CD4-positive, alpha-beta T cell treated with Interferon alpha-2 for 1 hour (primary cell): Measurements from ENCODE around the gene RASAL1.

Experiments
- DNase-seq, 2 donors: peaks; one replicate each; pipeline ENCODE4 v3.0.0-alpha.2; 2020 to 2022

RASAL1 gene, protein sequence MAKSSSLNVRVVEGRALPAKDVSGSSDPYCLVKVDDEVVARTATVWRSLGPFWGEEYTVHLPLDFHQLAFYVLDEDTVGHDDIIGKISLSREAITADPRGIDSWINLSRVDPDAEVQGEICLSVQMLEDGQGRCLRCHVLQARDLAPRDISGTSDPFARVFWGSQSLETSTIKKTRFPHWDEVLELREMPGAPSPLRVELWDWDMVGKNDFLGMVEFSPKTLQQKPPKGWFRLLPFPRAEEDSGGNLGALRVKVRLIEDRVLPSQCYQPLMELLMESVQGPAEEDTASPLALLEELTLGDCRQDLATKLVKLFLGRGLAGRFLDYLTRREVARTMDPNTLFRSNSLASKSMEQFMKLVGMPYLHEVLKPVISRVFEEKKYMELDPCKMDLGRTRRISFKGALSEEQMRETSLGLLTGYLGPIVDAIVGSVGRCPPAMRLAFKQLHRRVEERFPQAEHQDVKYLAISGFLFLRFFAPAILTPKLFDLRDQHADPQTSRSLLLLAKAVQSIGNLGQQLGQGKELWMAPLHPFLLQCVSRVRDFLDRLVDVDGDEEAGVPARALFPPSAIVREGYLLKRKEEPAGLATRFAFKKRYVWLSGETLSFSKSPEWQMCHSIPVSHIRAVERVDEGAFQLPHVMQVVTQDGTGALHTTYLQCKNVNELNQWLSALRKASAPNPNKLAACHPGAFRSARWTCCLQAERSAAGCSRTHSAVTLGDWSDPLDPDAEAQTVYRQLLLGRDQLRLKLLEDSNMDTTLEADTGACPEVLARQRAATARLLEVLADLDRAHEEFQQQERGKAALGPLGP

DNA sequence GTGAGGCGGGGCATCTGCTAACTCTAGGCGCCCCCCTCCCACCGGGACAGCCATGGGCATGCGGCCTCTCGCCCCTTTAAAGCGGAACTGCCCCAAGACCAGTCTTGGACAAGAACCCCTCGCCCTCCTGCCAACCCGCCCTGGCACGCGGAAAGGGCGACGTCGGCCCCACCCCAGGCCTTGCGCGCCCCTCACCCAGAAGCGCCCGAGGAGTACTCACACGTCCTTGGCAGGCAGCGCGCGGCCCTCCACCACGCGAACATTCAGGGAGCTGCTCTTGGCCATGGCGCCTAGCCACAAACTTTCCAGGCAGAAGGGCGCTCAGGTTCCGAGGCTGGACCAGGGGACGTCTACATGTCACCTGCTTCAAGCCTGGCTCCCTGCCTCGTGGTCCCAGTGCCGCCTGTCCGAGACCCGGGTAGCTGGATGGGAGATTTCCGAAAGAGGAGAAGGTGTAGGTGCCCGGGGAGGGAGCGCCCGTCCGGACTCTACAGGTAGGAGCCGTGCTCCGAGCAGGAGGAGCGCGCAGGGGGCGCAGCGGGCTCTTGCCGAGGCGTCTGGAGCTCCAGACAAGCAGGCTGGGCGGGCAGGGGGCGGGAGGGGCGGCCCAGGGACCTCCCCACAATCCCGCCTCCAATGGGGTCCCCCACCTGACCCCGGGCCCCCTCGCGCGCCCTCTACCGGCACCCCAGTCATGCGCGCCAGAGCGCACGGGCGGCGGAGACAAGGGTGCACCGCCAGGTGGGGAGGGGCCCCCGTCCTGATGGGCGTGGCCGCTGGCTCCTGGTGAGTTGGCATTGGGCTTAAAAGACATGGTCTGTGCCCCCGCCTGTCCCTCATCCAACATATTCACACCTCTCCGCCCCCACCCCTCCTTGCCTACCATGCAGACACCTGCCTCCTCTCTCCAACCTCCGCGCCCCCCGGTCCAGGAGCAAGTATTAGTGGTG lies at the start of gene RASAL1:
RASAL1 (minus strand) TSS at position 584 of the 950 bp plus-strand sequence; CDS start at position 285, 299 bp downstream.
- peak; percentile 74 to 81 for DNase-seq

- DNase-seq: peak; percentile 87 to 91
Measured at GRCh38 chr12:113184900-113185179, 49.3 kb upstream of the RASAL1 start.

DNA sequence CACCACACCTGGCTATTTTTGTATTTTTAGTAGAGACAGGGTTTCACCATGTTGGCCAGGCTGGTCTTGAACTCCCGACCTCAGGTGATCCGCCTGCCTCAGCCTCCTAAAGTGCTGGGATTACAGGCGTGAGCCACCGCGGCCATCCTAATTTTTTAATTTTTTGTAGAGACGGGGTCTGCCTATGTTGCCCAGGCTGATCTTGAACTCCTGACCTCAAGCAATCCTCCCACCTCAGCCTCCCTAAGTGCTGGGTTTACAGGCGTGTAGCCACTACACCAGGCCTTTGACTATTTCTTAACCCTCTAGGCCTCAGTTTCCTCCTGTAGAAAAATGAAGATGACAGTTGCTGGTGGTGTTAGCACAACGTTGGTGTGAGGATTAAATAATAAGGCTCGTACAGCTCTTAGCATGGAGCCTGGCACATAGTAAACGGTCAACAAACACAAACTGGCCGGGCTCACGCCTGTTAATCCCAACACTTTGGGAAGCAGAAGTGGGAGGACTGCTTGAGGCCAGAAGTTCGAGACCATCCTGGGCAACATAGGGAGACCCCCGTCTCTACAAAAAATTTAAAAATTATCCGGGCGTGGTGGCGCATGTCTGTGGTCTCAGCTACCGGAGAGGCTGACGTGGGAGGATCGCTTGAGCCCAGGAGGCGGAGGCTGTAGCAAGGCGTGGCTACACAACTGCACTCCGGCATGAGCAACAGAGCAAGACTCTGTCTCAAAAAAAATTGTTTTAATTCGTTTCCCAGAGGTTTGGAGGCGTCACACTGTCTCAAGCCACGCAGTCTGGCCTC lies 48.7 kb upstream of the RASAL1 start:
- no peak for DNase-seq

- DNase-seq: no peak
Measured at GRCh38 chr12:113183030-113183589, 47.5 kb upstream of the RASAL1 start.

GRCh38 chr12:113181975-113182374 lies 46.4 kb upstream of the RASAL1 start:
- DNase-seq: no peak

DNA sequence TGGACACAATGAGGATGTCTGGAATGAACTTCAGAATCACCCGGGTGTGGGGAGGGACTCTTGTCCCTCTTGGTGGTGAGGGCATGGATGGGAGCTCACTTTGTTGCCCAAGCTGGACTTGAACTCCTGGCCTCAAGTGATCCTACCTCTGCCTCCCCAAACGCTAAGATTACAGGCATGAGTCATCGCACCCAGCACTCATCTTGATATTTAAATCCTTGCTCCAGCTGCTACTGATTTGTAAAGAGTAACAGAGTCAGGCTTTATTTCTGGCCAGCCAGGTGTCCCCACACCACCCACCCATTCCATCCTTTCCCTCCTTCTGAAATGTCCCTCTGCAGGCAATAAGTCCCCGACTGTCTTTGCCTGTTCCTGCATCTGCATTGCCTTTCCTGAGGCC lies 44.8 kb upstream of the RASAL1 start:
- no peak for DNase-seq

- no peak for DNase-seq
Measured at GRCh38 chr12:113179023-113179422, 43.5 kb upstream of the RASAL1 start.

DNA sequence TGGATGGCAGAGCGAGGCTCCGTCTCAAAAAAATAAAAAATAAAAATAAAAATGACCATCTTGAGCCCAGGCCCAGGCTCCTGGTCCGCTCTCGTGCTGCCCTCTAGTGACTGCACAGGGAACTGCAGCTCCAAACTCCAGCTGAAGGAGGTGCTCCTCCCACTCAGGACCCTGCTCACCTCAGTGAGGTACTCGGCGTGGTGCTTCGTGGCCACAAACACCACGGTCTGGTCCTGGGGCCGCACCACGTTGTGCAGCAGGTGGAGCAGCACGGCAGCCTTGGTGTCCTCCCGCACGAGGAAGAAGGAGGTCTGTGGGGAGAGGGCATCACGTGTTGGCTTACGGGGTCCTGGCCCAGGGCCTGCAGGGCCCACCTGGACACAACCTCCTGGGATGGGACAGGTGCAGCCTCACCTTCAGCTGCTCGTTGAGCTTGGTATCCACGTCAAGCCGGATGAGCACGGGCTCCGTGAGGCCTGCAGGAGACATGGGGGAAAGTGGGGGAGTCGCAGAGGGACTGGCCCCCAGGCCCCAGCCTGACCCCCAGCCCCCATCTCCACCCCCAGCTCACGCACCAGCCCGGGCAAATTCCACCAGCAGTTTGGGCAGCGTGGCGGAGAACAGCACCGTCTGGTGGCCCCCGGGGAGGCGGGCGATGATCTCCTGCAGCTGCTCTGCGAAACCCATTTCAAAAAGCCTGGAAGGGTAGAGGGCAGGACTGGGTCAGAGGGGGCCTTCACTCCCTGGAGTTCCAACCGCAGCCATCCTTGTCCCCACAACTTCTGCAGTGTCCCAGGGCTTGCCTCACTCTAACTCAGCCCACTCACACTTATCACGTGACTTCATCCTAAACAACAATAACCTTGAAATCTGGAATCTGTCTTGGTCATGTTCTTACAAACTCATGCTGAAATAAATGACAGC lies 39.2 kb upstream of the RASAL1 start:
- DNase-seq: peak; percentile 68 to 80

DNA sequence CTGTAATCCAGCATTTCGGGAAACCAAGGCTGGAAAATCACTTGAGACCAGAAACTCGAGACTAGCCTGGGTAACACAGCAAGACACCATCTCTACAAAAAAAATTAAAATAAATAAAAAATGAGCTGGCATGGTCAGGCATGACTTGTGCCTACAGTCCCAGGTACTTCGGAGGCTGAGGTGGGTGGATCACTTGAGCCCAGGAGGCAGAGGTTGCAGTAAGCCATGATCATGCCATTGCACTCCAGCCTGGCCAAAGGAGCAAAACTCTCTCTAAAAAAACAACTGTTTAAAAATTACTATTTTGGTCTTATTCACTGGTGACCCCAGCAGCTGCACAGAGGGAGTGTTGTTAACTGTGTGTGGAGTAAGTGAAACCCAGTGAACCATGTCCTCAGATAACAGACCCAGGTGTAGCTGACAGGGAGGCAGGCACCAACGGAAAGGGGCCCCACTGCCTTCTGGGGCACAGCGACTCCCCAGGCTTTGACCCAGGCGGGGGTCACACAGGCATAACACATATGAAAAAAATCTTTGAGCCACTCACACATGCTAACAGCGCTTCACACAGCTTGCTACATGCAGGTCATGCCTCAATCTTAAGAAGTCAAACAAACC lies 37.6 kb upstream of the RASAL1 start:
- no peak for DNase-seq

GRCh38 chr12:113172185-113172584 lies 36.6 kb upstream of the RASAL1 start:
- no peak for DNase-seq

DNA sequence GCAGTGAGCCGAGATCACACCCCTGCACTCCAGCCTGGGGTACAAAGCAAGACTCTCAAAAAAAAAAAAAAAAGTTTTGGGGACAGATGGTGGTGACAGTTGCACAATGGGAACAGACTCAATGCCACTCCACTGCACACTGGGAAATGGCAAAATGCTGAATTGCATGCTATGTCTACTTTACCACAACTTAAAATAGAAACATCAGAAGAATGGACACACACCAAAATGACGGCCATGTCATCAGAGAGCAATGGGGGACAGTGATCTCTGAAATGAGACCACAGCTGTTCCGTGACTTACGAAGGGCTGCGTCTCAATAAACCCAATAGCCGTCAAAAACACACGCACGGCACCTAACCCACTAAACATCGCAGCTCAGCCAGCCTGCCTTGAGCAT lies 36.0 kb upstream of the RASAL1 start:
- no peak for DNase-seq

DNA sequence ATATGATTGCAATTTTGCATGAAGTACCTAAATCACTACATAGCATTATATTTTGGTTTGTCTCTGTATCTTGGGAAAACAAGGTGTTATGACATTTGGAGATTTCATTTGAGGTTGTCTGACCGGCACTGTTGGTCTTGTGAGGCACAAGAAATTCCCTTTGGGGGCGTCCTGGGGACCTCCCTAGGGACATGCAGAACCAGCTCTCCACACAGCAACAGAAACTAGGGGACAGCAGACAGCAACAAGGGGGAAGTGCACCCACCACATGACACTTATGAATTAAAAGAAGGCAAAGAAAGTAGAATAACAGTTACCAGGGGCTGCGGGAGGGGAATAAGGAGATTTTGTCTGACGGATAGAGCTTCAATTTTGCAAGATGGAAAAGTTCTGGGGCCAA lies 35.4 kb upstream of the RASAL1 start:
- no peak for DNase-seq

- no peak for DNase-seq
Measured at GRCh38 chr12:113170457-113170856, 34.9 kb upstream of the RASAL1 start.

DNA sequence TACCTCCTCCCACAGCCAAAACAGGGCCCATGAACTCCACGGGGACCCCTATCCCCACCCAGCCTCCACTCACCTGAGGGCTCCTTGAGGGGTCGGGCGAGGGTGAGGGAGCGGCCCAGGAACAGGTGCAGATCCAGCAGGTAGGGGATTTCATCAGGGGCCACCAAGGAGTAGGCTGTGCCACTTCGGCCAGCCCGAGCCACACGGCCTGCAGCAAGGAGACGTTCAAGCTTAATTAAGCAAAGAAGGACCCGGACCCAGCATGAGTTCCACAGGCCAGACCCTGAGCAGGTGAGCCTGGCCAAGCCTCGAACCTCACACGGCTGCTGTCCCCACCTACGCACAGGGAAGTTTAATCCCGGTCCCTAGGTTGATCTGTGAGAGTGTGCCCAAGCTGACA lies 34.1 kb upstream of the RASAL1 start:
- no peak for DNase-seq

GRCh38 chr12:113167868-113168267 lies 32.3 kb upstream of the RASAL1 start:
- DNase-seq: no peak

- no peak for DNase-seq
Measured at GRCh38 chr12:113165521-113166450, 30.2 kb upstream of the RASAL1 start.

- no peak for DNase-seq
Measured at GRCh38 chr12:113164014-113164413, 28.5 kb upstream of the RASAL1 start.

DNA sequence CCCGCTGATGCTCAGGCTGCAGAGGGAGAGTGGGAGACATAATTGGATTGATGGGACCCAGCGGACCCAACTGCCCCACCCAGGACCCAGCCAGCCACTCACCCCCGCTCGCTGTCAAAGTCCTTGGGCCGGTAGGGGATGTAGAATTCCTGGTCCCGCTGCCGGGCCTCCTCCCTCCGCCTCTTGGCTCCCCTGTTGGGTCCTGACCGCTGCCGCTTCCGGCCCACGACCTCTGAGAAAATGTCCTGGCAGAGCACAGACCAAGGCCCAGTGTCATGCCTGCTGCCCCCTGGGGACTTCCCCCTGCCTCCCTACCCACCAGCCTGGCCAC lies 27.4 kb upstream of the RASAL1 start:
- DNase-seq: no peak
